WTC11 (cell line): ENCODE results near the gene RRP36. TPM values are rescaled to one million over a fixed set of nuclear protein-coding genes. Genes with fewer than 3 reads are reported as not detected.

Source experiments
- ATAC-seq: fragments of 200-7000 bp; cut with Tn5 transposase; 2 replicates; pipeline ENCODE4 v1.10.0; 2021; ENCODE audit warnings: mild to moderate bottlenecking, moderate library complexity
- CTCF ChIA-PET: fragments of 300-600 bp; sonication (Branson Sonifier 250); formaldehyde crosslinking; loops from one replicate; lab custom pipeline; 2021; ENCODE audit warnings: antibody characterized with exemption; lab: Charles Lee
- POLR2A ChIA-PET: fragments of 350-600 bp; sonication (Branson Sonifier 250); formaldehyde crosslinking; loops from one replicate; lab custom pipeline; 2021; ENCODE audit warnings: antibody characterized with exemption; lab: Charles Lee
- DNase-seq: peaks from one replicate; pipeline ENCODE4 v3.0.0; 2021; ENCODE audit warnings: low spot score
- H3K27ac Mint-ChIP-seq: 2 replicates; pipeline ENCODE4 v1.8.0; 2021; ENCODE audit warnings: mixed read lengths
- H3K27me3 Mint-ChIP-seq: 2 replicates; pipeline ENCODE4 v1.8.0; 2021; ENCODE audit warnings: low read depth, mild to moderate bottlenecking, moderate library complexity, mixed read lengths
- H3K36me3 Mint-ChIP-seq: 2 replicates; pipeline ENCODE4 v1.8.0; 2021; ENCODE audit warnings: mixed read lengths
- H3K4me1 Mint-ChIP-seq: 2 replicates; pipeline ENCODE4 v1.8.0; 2022; ENCODE audit warnings: mixed read lengths
- H3K4me3 Mint-ChIP-seq: 2 replicates; pipeline ENCODE4 v1.8.0; 2021; ENCODE audit warnings: mild to moderate bottlenecking, moderate library complexity, mixed read lengths
- H3K9me3 Mint-ChIP-seq: 2 replicates; pipeline ENCODE4 v1.8.0; 2021; ENCODE audit warnings: mixed read lengths
- ARID4B ChIP-seq: sonication (generic); formaldehyde crosslinking; IDR thresholded peaks from 2 replicates; pipeline ENCODE4 v1.8.0; 2023; ENCODE audit warnings: missing genetic modification reagents, mild to moderate bottlenecking, borderline replicate concordance
- ELF4 ChIP-seq: sonication (generic); formaldehyde crosslinking; IDR thresholded peaks from 2 replicates; pipeline ENCODE4 v1.8.1; 2022; ENCODE audit warnings: low read depth, mild to moderate bottlenecking, moderate library complexity, missing genetic modification reagents
- FOXJ3 ChIP-seq: sonication (generic); formaldehyde crosslinking; IDR thresholded peaks from 2 replicates; pipeline ENCODE4 v1.9.0; 2021; ENCODE audit warnings: missing genetic modification reagents, mild to moderate bottlenecking, borderline replicate concordance
- GTF2I ChIP-seq: fragments of 250-450 bp; sonication (Bioruptor Pico); conservative IDR thresholded peaks from 2 replicates; pipeline ENCODE4 v1.4.0; 2021; ENCODE audit warnings: mild to moderate bottlenecking
- KAT7 ChIP-seq: sonication (generic); formaldehyde crosslinking; IDR thresholded peaks from 2 replicates; pipeline ENCODE4 v1.8.1; 2023; ENCODE audit warnings: missing genetic modification reagents, mild to moderate bottlenecking, borderline replicate concordance
- MYBL2 ChIP-seq: sonication (generic); formaldehyde crosslinking; IDR thresholded peaks from 2 replicates; pipeline ENCODE4 v1.8.1; 2023; ENCODE audit warnings: mild to moderate bottlenecking, moderate library complexity, missing genetic modification reagents
- NR2C2 ChIP-seq: sonication (generic); formaldehyde crosslinking; IDR thresholded peaks from 2 replicates; pipeline ENCODE4 v1.8.0; 2022; ENCODE audit warnings: mild to moderate bottlenecking, missing genetic modification reagents
- SOX15 ChIP-seq: fragments of 250-450 bp; sonication (Bioruptor Pico); IDR thresholded peaks from 2 replicates; pipeline ENCODE4 v1.9.0; 2021; ENCODE audit warnings: mild to moderate bottlenecking
- STAT6 ChIP-seq: sonication (generic); formaldehyde crosslinking; conservative IDR thresholded peaks from 2 replicates; pipeline ENCODE4 v1.8.1; 2023; ENCODE audit warnings: mild to moderate bottlenecking, low read depth, missing genetic modification reagents, moderate library complexity
- TEAD1 ChIP-seq: sonication (generic); formaldehyde crosslinking; IDR thresholded peaks from 2 replicates; pipeline ENCODE4 v1.8.0; 2022; ENCODE audit warnings: mild to moderate bottlenecking, missing genetic modification reagents
- USF1 ChIP-seq: sonication (generic); formaldehyde crosslinking; IDR thresholded peaks from 2 replicates; pipeline ENCODE4 v1.8.0; 2022; ENCODE audit warnings: mild to moderate bottlenecking, missing genetic modification reagents
- ZBTB21 ChIP-seq: sonication (generic); formaldehyde crosslinking; IDR thresholded peaks from 2 replicates; pipeline ENCODE4 v1.8.1; 2023; ENCODE audit warnings: mild to moderate bottlenecking, missing genetic modification reagents, borderline replicate concordance
- ZNF138 ChIP-seq: sonication (generic); formaldehyde crosslinking; conservative IDR thresholded peaks from 2 replicates; pipeline ENCODE4 v1.8.1; 2022; ENCODE audit warnings: mild to moderate bottlenecking, moderate library complexity, missing genetic modification reagents
- ZNF281 ChIP-seq: sonication (generic); formaldehyde crosslinking; IDR thresholded peaks from 2 replicates; pipeline ENCODE4 v1.8.0; 2023; ENCODE audit warnings: mild to moderate bottlenecking, missing genetic modification reagents
- ZNF532 ChIP-seq: fragments of 250-450 bp; sonication (Bioruptor Pico); IDR thresholded peaks from 2 replicates; pipeline ENCODE4 v1.9.0; 2021; ENCODE audit warnings: mild to moderate bottlenecking, borderline replicate concordance
- total RNA-seq: library from RNA; stranded (reverse); gene quantifications from 3 replicates; pipeline ENCODE4 v1.2.3, GENCODE V29; 2021

The RRP36 gene
- total RNA-seq, 1 experiment from 2014 or later = 81.0 TPM

- Mint-ChIP-seq H3K4me3 (no peak overlapping the region), H3K36me3 (peaks cover 47% of the 10 kb centered on the region), H3K9me3 (no peaks in the 10 kb centered on the region)
- POLR2A ChIA-PET = no interaction called here
- DNase-seq = no peak
- TF ChIP-seq STAT6 (CRISPR knock-in tag) = no peak
- no peak for TF ChIP-seq NR2C2 (CRISPR knock-in tag)
- no peak for TF ChIP-seq KAT7
- no peak for TF ChIP-seq ZNF281 (CRISPR knock-in tag)
- no peak for TF ChIP-seq FOXJ3 (CRISPR knock-in tag)
- no peak for TF ChIP-seq GTF2I (CRISPR knock-in tag)
- no peak for TF ChIP-seq TEAD1 (CRISPR knock-in tag)
- TF ChIP-seq ELF4 (CRISPR knock-in tag) = no peak
- TF ChIP-seq ZNF532 = no peak
- no peak for TF ChIP-seq USF1
- no peak for TF ChIP-seq ZBTB21 (CRISPR knock-in tag)
- no peak for TF ChIP-seq ZNF138
- TF ChIP-seq MYBL2 (CRISPR knock-in tag) = no peak
- TF ChIP-seq SOX15 = no peak
- no peak for TF ChIP-seq ARID4B (CRISPR knock-in tag)
- TF ChIP-seq, all 79 proteins: peak for 0
- ATAC-seq = no peak
- Mint-ChIP-seq H3K27ac (no peak overlapping the region), H3K27me3 (no peaks in the 10 kb centered on the region), H3K4me1 (peaks cover 14% of the 10 kb centered on the region)
- CTCF ChIA-PET = interaction anchor here (1.9 kb wide), 1 partner anchor 95 kb away, joined by 7 read pairs; no protein-coding TSS in a partner anchor
These were observed 26.6 kb downstream of the RRP36 start for GRCh38 chr6:43047998-43048397.
